GM19023 (cell line): Measurements from ENCODE around the gene VSX2.

ENCODE experiments used
- ATAC-seq: cut with Tn5 transposase; IDR thresholded peaks from one replicate; pipeline ENCODE4 v1.9.1; 2021; ENCODE audit warnings: mild to moderate bottlenecking, moderate library complexity; ENCODE audit not compliant: unreplicated experiment

Gene VSX2

GRCh38 chr14:74221741-74222140 lies 17.5 kb upstream of the VSX2 start:
- no peak for ATAC-seq

GRCh38 chr14:74223016-74223415 lies 16.2 kb upstream of the VSX2 start:
- no peak for ATAC-seq

GRCh38 chr14:74231784-74232183 lies 7.5 kb upstream of the VSX2 start:
- ATAC-seq = no peak

GRCh38 chr14:74235017-74235416 lies 4.2 kb upstream of the VSX2 start:
- ATAC-seq = no peak

- ATAC-seq = no peak
These were observed 1.8 kb upstream of the VSX2 start for GRCh38 chr14:74237441-74237840.

- ATAC-seq = no peak
These were observed 872 bp downstream of the VSX2 start for GRCh38 chr14:74239848-74240793.

GRCh38 chr14:74240794-74241651 lies 1.8 kb downstream of the VSX2 start:
- ATAC-seq = no peak

- no peak for ATAC-seq
These were observed 2.4 kb downstream of the VSX2 start for GRCh38 chr14:74241652-74242017.

- ATAC-seq = no peak
These were observed 3.0 kb downstream of the VSX2 start for GRCh38 chr14:74242021-74242779.

- no peak for ATAC-seq
These were observed 3.5 kb downstream of the VSX2 start for GRCh38 chr14:74242780-74243042.

GRCh38 chr14:74243051-74243450 lies 3.8 kb downstream of the VSX2 start:
- no peak for ATAC-seq

GRCh38 chr14:74244115-74244514 lies 4.9 kb downstream of the VSX2 start:
- no peak for ATAC-seq

GRCh38 chr14:74245292-74245691 lies 6.0 kb downstream of the VSX2 start:
- no peak for ATAC-seq

GRCh38 chr14:74246542-74246941 lies 7.3 kb downstream of the VSX2 start:
- no peak for ATAC-seq

GRCh38 chr14:74248017-74248416 lies 8.8 kb downstream of the VSX2 start:
- ATAC-seq = no peak

- ATAC-seq = no peak
These were observed 10.5 kb downstream of the VSX2 start for GRCh38 chr14:74249433-74250375.

GRCh38 chr14:74255281-74255680 lies 16.0 kb downstream of the VSX2 start:
- ATAC-seq = no peak

GRCh38 chr14:74257078-74257940 lies 18.1 kb downstream of the VSX2 start:
- no peak for ATAC-seq
